Cardiac fibroblast (primary cell): ENCODE results near the gene PBX3.
A peak's percentile ranks its signal among the peaks of the same experiment; 100 is the strongest.

ENCODE experiments used
- DNase-seq, 2 donors: peaks; one replicate each; pipeline versions ENCODE4 v3.0.0 to v3.0.0-alpha.2; 2010; ENCODE audit warnings: low read depth in 2 of 2
- H3K4me3 ChIP-seq, 2 donors: replicated peaks in 1 of 2; 1 replicate in 1 of 2; 2 replicates in 1 of 2; pipeline ENCODE4 v1.5.1; 2011; ENCODE audit warnings: low read depth in 2 of 2, low read length in 2 of 2, mild to moderate bottlenecking in 2 of 2, moderate library complexity in 1 of 2
- CTCF ChIP-seq: IDR thresholded peaks from one replicate; pipeline ENCODE4 v1.5.1; 2011; ENCODE audit warnings: low read depth, mild to moderate bottlenecking, low read length, inconsistent platforms

The PBX3 gene

DNA sequence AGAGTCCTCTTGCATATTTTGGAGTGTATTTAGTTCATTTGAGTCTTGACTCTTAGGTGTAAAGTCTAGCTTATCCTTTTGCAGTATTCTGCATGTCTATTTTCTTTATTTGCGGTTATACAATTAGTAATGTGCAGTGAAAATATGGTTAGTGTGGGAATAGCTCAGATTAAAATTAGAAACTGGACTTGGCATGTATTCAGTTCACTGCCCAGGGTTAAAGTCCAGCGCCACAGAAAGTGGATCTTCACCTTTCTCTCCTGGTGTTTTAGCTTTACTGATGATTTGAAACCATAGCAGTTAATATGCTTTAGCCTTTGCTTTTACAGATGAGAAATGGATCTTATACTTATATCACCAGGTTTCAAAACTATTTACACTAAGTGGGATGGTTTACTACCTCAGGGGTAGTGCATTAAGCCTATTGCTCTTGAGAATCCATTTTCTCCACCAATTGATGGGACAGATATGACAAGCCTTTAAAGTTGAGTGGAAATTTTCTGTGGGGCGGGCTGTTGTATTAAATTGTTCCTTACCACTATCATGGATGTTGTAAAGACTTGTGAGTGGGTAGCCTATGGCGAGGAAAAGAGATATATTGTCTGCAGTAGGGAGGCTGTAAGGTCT is 48.9 kb downstream of the PBX3 start:
- H3K4me3 ChIP-seq = no peak overlapping the region
- TF ChIP-seq CTCF = no peak
- DNase-seq = no peak

- H3K4me3 ChIP-seq = no peak overlapping the region
- no peak for DNase-seq
- TF ChIP-seq CTCF = no peak
Measured at GRCh38 chr9:125797930-125798329, 50.8 kb downstream of the PBX3 start.

GRCh38 chr9:125803526-125803925 is 56.4 kb downstream of the PBX3 start:
- no peak for DNase-seq
- H3K4me3 ChIP-seq = no peak overlapping the region
- TF ChIP-seq CTCF = no peak

DNA sequence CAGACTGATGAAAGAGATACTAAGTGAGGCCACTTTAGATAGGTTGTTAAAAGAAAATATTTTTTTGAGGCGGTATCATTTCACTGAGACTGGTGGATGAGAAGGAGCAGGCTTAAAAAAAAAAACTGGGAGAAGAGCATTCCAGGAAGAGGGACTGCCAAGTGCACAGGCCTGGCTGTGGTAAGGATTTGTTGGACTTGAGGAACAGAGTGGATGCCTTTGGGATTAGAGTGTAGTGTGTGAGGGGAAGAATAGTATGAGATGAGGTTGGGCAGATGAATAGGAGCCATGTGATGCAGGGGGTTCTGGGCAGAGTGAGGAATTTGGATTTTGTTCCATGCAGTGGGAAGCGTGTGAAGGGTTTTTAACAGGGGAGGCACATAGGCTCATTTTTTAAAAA is 57.9 kb downstream of the PBX3 start:
- DNase-seq = peak; percentile 30 to 68
- no peak overlapping the region for H3K4me3 ChIP-seq
- no peak for TF ChIP-seq CTCF

DNA sequence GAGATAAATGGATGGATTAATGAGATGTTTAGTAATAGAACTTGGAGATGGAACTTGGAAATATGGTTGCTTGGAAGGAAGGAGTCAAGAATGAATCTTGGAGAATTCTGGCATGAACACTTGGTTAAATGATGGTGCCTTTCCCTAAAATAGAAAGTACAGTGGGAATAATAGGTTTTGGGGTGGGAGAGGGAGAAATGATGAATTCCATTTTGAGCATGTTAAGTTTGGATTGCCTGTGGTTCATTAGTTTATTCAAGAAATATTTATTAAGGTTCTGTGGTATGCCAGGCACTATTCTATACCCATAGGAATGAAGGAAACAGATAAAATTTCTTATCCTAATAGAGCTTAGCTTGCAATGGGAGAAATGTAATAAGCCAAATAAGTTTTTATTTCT is 58.4 kb downstream of the PBX3 start:
- H3K4me3 ChIP-seq = no peak overlapping the region
- DNase-seq = no peak
- no peak for TF ChIP-seq CTCF

- H3K4me3 ChIP-seq = no peak overlapping the region
- TF ChIP-seq CTCF = no peak
- DNase-seq = peak; percentile 47 to 84
Measured at GRCh38 chr9:125807079-125807478, 59.9 kb downstream of the PBX3 start.

GRCh38 chr9:125810161-125810560 is 63.0 kb downstream of the PBX3 start:
- no peak overlapping the region for H3K4me3 ChIP-seq
- peak; percentile 82 to 83 for DNase-seq
- TF ChIP-seq CTCF = no peak
